Measurements from ENCODE around the gene KCNJ2. TPM values are rescaled to one million over a fixed set of nuclear protein-coding genes. Genes with fewer than 3 reads are reported as not detected.

Gene KCNJ2
- polyA plus RNA-seq, 1 donor (not counting 4 experiments of a cell fraction or from before 2014, with no cell fraction given) = 0.12 TPM

- Histone ChIP-seq H3K9ac (ENCODE audit: control insufficient read depth, extremely low read depth, insufficient read depth, low read length) (no peak overlapping the region), H3K27ac (ENCODE audit: control insufficient read depth, insufficient read depth, low read length) (no peak overlapping the region), H3K4me1 (ENCODE audit: control insufficient read depth, extremely low read depth, insufficient read depth, low read length) (peaks cover 20% of the 10 kb centered on the region), H3K9me1 (ENCODE audit: control insufficient read depth, extremely low read depth, insufficient read depth, low read length) (no peaks in the 10 kb centered on the region), H3K27me3 (ENCODE audit: control insufficient read depth, extremely low read depth, insufficient read depth, low read length) (no peaks in the 10 kb centered on the region), H4K20me1 (ENCODE audit: control insufficient read depth, extremely low read depth, insufficient read depth, low read length) (no peaks in the 10 kb centered on the region), H2AFZ (ENCODE audit: control insufficient read depth, low read length) (no peak overlapping the region), H3K36me3 (ENCODE audit: control insufficient read depth in 2 of 2, extremely low read depth in 1 of 2, insufficient read depth in 2 of 2, low read length in 2 of 2) (no peaks in the 10 kb centered on the region), H3K4me3 (ENCODE audit: control insufficient read depth in 2 of 3, extremely low read depth in 1 of 3, insufficient read depth in 2 of 3, low read depth in 1 of 3, low read length in 3 of 3) (no peak overlapping the region), H3K79me2 (ENCODE audit: control insufficient read depth, insufficient read depth, low read length) (no peaks in the 10 kb centered on the region), H3K4me2 (ENCODE audit: control insufficient read depth, extremely low read depth, insufficient read depth, low read depth, low read length) (no peak overlapping the region), H3K9me3 (ENCODE audit: control insufficient read depth, low read depth, low read length) (no peaks in the 10 kb centered on the region)
- no peak for FAIRE-seq
- dilution Hi-C loops (cut with MboI; ENCODE audit: extremely low pct_ligation_motif_present, low sequenced_read_pairs) = no loop called here
- TF ChIP-seq EZH2 (IDR thresholded peaks at IDR 0.05; ENCODE audit: low read length) = no peak
- TF ChIP-seq, protein P1, sequence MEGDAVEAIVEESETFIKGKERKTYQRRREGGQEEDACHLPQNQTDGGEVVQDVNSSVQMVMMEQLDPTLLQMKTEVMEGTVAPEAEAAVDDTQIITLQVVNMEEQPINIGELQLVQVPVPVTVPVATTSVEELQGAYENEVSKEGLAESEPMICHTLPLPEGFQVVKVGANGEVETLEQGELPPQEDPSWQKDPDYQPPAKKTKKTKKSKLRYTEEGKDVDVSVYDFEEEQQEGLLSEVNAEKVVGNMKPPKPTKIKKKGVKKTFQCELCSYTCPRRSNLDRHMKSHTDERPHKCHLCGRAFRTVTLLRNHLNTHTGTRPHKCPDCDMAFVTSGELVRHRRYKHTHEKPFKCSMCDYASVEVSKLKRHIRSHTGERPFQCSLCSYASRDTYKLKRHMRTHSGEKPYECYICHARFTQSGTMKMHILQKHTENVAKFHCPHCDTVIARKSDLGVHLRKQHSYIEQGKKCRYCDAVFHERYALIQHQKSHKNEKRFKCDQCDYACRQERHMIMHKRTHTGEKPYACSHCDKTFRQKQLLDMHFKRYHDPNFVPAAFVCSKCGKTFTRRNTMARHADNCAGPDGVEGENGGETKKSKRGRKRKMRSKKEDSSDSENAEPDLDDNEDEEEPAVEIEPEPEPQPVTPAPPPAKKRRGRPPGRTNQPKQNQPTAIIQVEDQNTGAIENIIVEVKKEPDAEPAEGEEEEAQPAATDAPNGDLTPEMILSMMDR (optimal IDR thresholded peaks at IDR 0.05 in 1 of 3, IDR thresholded peaks at IDR 0.05 in 1 of 3, conservative IDR thresholded peaks at IDR 0.05 in 1 of 3; ENCODE audit: extremely low read depth in 1 of 3, insufficient read depth in 2 of 3, low read length in 3 of 3) = no peak
- DNase-seq (ENCODE audit: low read depth, low spot score) = no peak
Observed at GRCh38 chr17:70139449-70139993, 29.8 kb upstream of the KCNJ2 start.

DNA sequence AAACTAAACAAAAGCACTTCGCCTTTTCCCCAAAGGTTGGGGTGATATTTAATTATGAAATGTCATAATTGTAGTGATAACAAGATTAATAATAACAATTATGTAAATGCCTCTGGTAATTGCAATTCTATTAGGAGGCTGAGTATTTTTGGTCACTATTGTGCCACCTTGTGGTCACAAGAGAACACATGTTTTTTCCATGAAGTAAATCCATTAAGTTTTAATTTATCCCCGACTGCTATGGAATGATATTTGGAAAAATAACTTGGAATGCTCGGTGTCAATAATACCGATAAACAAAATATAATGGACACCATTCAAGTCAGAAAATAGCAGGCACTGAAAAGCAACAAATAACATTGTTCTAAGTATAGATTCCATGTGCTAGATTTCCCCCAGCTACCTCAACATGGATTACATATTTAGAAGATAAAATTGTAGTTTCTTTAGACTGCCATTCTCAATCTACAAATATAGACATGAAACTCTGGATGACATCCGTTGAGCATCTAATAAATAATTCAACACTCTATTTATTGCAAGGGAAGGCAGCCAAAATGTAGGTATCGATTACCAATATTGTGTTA lies 25.0 kb upstream of the KCNJ2 start:
- no peaks in the 10 kb centered on the region for H3K36me3 ChIP-seq (ENCODE audit: control insufficient read depth in 2 of 2, extremely low read depth in 1 of 2, insufficient read depth in 2 of 2, low read length in 2 of 2)
- no peaks in the 10 kb centered on the region for H3K79me2 ChIP-seq (ENCODE audit: control insufficient read depth, insufficient read depth, low read length)
- H4K20me1 ChIP-seq (ENCODE audit: control insufficient read depth, extremely low read depth, insufficient read depth, low read length) = no peaks in the 10 kb centered on the region
- no peak overlapping the region for H3K9ac ChIP-seq (ENCODE audit: control insufficient read depth, extremely low read depth, insufficient read depth, low read length)
- H3K9me1 ChIP-seq (ENCODE audit: control insufficient read depth, extremely low read depth, insufficient read depth, low read length) = no peaks in the 10 kb centered on the region
- no peaks in the 10 kb centered on the region for H3K9me3 ChIP-seq (ENCODE audit: control insufficient read depth, low read depth, low read length)
- peaks cover 3% of the 10 kb centered on the region for H3K4me1 ChIP-seq (ENCODE audit: control insufficient read depth, extremely low read depth, insufficient read depth, low read length)
- dilution Hi-C loops (cut with MboI; ENCODE audit: extremely low pct_ligation_motif_present, low sequenced_read_pairs) = no loop called here
- H3K27me3 ChIP-seq (ENCODE audit: control insufficient read depth, extremely low read depth, insufficient read depth, low read length) = no peaks in the 10 kb centered on the region
- DNase-seq (ENCODE audit: low read depth, low spot score) = no peak
- H3K4me2 ChIP-seq (ENCODE audit: control insufficient read depth, extremely low read depth, insufficient read depth, low read depth, low read length) = no peak overlapping the region
- FAIRE-seq = peak; percentile 26
- no peak for TF ChIP-seq EZH2 (IDR thresholded peaks at IDR 0.05; ENCODE audit: low read length)
- TF ChIP-seq, protein P1 (optimal IDR thresholded peaks at IDR 0.05 in 1 of 3, IDR thresholded peaks at IDR 0.05 in 1 of 3, conservative IDR thresholded peaks at IDR 0.05 in 1 of 3; ENCODE audit: extremely low read depth in 1 of 3, insufficient read depth in 2 of 3, low read length in 3 of 3) = peak in 2 of 3 experiments; percentile 20 to 37
- H3K27ac ChIP-seq (ENCODE audit: control insufficient read depth, insufficient read depth, low read length) = no peak overlapping the region
- no peak overlapping the region for H3K4me3 ChIP-seq (ENCODE audit: control insufficient read depth in 2 of 3, extremely low read depth in 1 of 3, insufficient read depth in 2 of 3, low read depth in 1 of 3, low read length in 3 of 3)
- H2AFZ ChIP-seq (ENCODE audit: control insufficient read depth, low read length) = no peak overlapping the region
